Retina (tissue), 1 donor: Measurements from ENCODE around the gene GRM6.
A peak's percentile ranks its signal among the peaks of the same experiment; 100 is the strongest.

Experiments
- DNase-seq: peaks from one replicate; pipeline ENCODE4 v3.0.0-alpha.2; 2016

Gene GRM6

GRCh38 chr5:178994580-178995340 is at the start of gene GRM6:
TSS of gene GRM6 (minus strand) at chr5:178995320. CDS start at chr5:178994944, 376 bp downstream.
- DNase-seq, result peak; percentile 63

GRCh38 chr5:179044765-179045164 is 49.6 kb upstream of the GRM6 start:
- no peak for DNase-seq

- DNase-seq, result no peak
Observed at GRCh38 chr5:179033004-179033580, 38.0 kb upstream of the GRM6 start.

- peak; percentile 97 for DNase-seq
Observed at GRCh38 chr5:179023528-179024189, 28.5 kb upstream of the GRM6 start, which contains the start of gene ZNF879. TSS of gene ZNF879 (plus strand) at chr5:179023804. CDS start at chr5:179025005, 1,201 bp downstream.

GRCh38 chr5:179008667-179009066 is 13.5 kb upstream of the GRM6 start:
- DNase-seq, result no peak

GRCh38 chr5:179006564-179006963 is 11.4 kb upstream of the GRM6 start:
- no peak for DNase-seq

- no peak for DNase-seq
Observed at GRCh38 chr5:178998441-178998840, 3.3 kb upstream of the GRM6 start.

GRCh38 chr5:178997191-178997590 is 2.1 kb upstream of the GRM6 start:
- DNase-seq, result no peak

GRCh38 chr5:178996156-178996555 is 1.0 kb upstream of the GRM6 start:
- peak; percentile 33 for DNase-seq

GRCh38 chr5:178995341-178995690 is 196 bp upstream of the GRM6 start:
- DNase-seq, result no peak

- DNase-seq, result no peak
Observed at GRCh38 chr5:178993955-178994579, 1.1 kb downstream of the GRM6 start.

- DNase-seq, result no peak
Observed at GRCh38 chr5:178993236-178993765, 1.8 kb downstream of the GRM6 start.

- no peak for DNase-seq
Observed at GRCh38 chr5:178992291-178992895, 2.7 kb downstream of the GRM6 start.

- no peak for DNase-seq
Observed at GRCh38 chr5:178991190-178992145, 3.7 kb downstream of the GRM6 start.

GRCh38 chr5:178990491-178990890 is 4.6 kb downstream of the GRM6 start:
- no peak for DNase-seq

GRCh38 chr5:178989311-178989710 is 5.8 kb downstream of the GRM6 start:
- DNase-seq, result no peak

- DNase-seq, result no peak
Observed at GRCh38 chr5:178988436-178989220, 6.5 kb downstream of the GRM6 start.

- DNase-seq, result no peak
Observed at GRCh38 chr5:178986326-178986960, 8.7 kb downstream of the GRM6 start.

- no peak for DNase-seq
Observed at GRCh38 chr5:178984145-178985072, 10.7 kb downstream of the GRM6 start.
